HT1080 (cell line): Measurements from ENCODE around the gene SLC22A14. TPM values are rescaled to one million over a fixed set of nuclear protein-coding genes. Genes with fewer than 3 reads are reported as not detected.
A peak's percentile ranks its signal among the peaks of the same experiment; 100 is the strongest.

Experiments
- DNase-seq: peaks from one replicate; pipeline ENCODE4 v3.0.0-alpha.2; 2015; ENCODE audit warnings: low read depth
- total RNA-seq: library from RNA; depleted of rRNA; stranded (reverse); fragments of >200 nt; shearing (Covaris generic); gene quantifications from 2 replicates; pipeline ENCODE4 v1.2.3, GENCODE V29; 2014

Gene SLC22A14
- total RNA-seq, 1 experiment from 2014 or later = not detected

- DNase-seq = peak; percentile 16
These were observed 61.9 kb downstream of the SLC22A14 start for GRCh38 chr3:38343797-38344594.

GRCh38 chr3:38345879-38346586, 63.9 kb downstream of the SLC22A14 start:
- DNase-seq = no peak

GRCh38 chr3:38346587-38347410, 64.7 kb downstream of the SLC22A14 start, which contains the start of gene XYLB:
Gene XYLB (plus strand): TSS chr3:38346785. CDS start chr3:38346869, 84 bp downstream.
- DNase-seq = peak; percentile 84

- no peak for DNase-seq
These were observed 65.5 kb downstream of the SLC22A14 start for GRCh38 chr3:38347421-38348200.

- peak; percentile 64 for DNase-seq
These were observed 66.8 kb downstream of the SLC22A14 start for GRCh38 chr3:38348903-38349302.

GRCh38 chr3:38349684-38350359, 67.7 kb downstream of the SLC22A14 start:
- DNase-seq = peak; percentile 42

- DNase-seq = no peak
These were observed 71.1 kb downstream of the SLC22A14 start for GRCh38 chr3:38353151-38353550.

GRCh38 chr3:38354588-38355330, 72.7 kb downstream of the SLC22A14 start:
- DNase-seq = peak; percentile 33

- DNase-seq = no peak
These were observed 76.9 kb downstream of the SLC22A14 start for GRCh38 chr3:38359038-38359437.

GRCh38 chr3:38360345-38360744, 78.3 kb downstream of the SLC22A14 start:
- no peak for DNase-seq

GRCh38 chr3:38361496-38361895, 79.4 kb downstream of the SLC22A14 start:
- DNase-seq = no peak

- DNase-seq = no peak
These were observed 80.7 kb downstream of the SLC22A14 start for GRCh38 chr3:38362825-38363224.

- no peak for DNase-seq
These were observed 82.8 kb downstream of the SLC22A14 start for GRCh38 chr3:38364721-38365400.

GRCh38 chr3:38365469-38366062, 83.5 kb downstream of the SLC22A14 start:
- no peak for DNase-seq

- DNase-seq = no peak
These were observed 84.0 kb downstream of the SLC22A14 start for GRCh38 chr3:38366082-38366481.

GRCh38 chr3:38367779-38368178, 85.7 kb downstream of the SLC22A14 start:
- no peak for DNase-seq
